HTR-8/SVneo (cell line): Measurements from ENCODE around the gene SPHK1.

Source experiments
- DNase-seq: peaks from one replicate; pipeline ENCODE4 v3.0.0; 2011; ENCODE audit warnings: low spot score, mixed read lengths; ENCODE audit not compliant: insufficient read length
- FAIRE-seq: peaks from 2 replicates; lab custom pipeline; 2011; peaks lifted over from hg19 to GRCh38; lab: Jason Lieb, UNC

SPHK1 gene

GRCh38 chr17:76404256-76404655 is 19.8 kb downstream of the SPHK1 start:
- no peak for FAIRE-seq
- no peak for DNase-seq

- FAIRE-seq = no peak
Observed at GRCh38 chr17:76404976-76405563, 20.7 kb downstream of the SPHK1 start.

GRCh38 chr17:76405607-76405966 is 21.2 kb downstream of the SPHK1 start:
- FAIRE-seq (no peak), DNase-seq (no peak)

More at GRCh38 chr17:76404976-76405563, 20.7 kb downstream of the SPHK1 start:
- DNase-seq = no peak

- DNase-seq = no peak
- FAIRE-seq = no peak
Observed at GRCh38 chr17:76405967-76406647, 21.7 kb downstream of the SPHK1 start.

GRCh38 chr17:76407509-76407908 is 23.1 kb downstream of the SPHK1 start:
- no peak for DNase-seq
- no peak for FAIRE-seq

- FAIRE-seq = no peak
- DNase-seq = peak; percentile 81
Observed at GRCh38 chr17:76408037-76408849, 23.8 kb downstream of the SPHK1 start.

- no peak for DNase-seq
- FAIRE-seq = no peak
Observed at GRCh38 chr17:76410328-76410965, 26.0 kb downstream of the SPHK1 start.

GRCh38 chr17:76411247-76411646 is 26.8 kb downstream of the SPHK1 start:
- FAIRE-seq = no peak
- DNase-seq = no peak

- FAIRE-seq (no peak), DNase-seq (no peak)
Observed at GRCh38 chr17:76414334-76415295, 30.2 kb downstream of the SPHK1 start.

GRCh38 chr17:76415786-76416185 is 31.4 kb downstream of the SPHK1 start:
- FAIRE-seq = peak; percentile 94
- DNase-seq = no peak

- FAIRE-seq (peak; percentile 33), DNase-seq (no peak)
Observed at GRCh38 chr17:76416457-76416856, 32.0 kb downstream of the SPHK1 start.

- no peak for FAIRE-seq
- no peak for DNase-seq
Observed at GRCh38 chr17:76416899-76417298, 32.5 kb downstream of the SPHK1 start.

GRCh38 chr17:76417499-76418143 is 33.2 kb downstream of the SPHK1 start:
- FAIRE-seq = no peak
- no peak for DNase-seq

GRCh38 chr17:76419576-76420260 is 35.3 kb downstream of the SPHK1 start:
- no peak for FAIRE-seq
- DNase-seq = no peak

- FAIRE-seq (no peak), DNase-seq (no peak)
Observed at GRCh38 chr17:76420356-76421043, 36.1 kb downstream of the SPHK1 start.

- DNase-seq (no peak), FAIRE-seq (no peak)
Observed at GRCh38 chr17:76421044-76421407, 36.6 kb downstream of the SPHK1 start.

- no peak for DNase-seq
- no peak for FAIRE-seq
Observed at GRCh38 chr17:76422406-76422805, 38.0 kb downstream of the SPHK1 start.

- no peak for FAIRE-seq
Observed at GRCh38 chr17:76422860-76423259, 38.5 kb downstream of the SPHK1 start.

More at GRCh38 chr17:76422860-76423259, 38.5 kb downstream of the SPHK1 start:
- DNase-seq = no peak
